Effector CD8-positive, alpha-beta T cell (primary cell): Measurements from ENCODE around the gene ZNF483.
A peak's percentile ranks its signal among the peaks of the same experiment; 100 is the strongest.
"Not testable (repeated sequence)": the region's sequence is repeated elsewhere in the genome, so short reads cannot be mapped to it uniquely, and the experiment has no call there.

Experiments
- DNase-seq: peaks from one replicate; lab custom pipeline; 2025; lab: John Stamatoyannopoulos, UW

ZNF483 gene

DNA sequence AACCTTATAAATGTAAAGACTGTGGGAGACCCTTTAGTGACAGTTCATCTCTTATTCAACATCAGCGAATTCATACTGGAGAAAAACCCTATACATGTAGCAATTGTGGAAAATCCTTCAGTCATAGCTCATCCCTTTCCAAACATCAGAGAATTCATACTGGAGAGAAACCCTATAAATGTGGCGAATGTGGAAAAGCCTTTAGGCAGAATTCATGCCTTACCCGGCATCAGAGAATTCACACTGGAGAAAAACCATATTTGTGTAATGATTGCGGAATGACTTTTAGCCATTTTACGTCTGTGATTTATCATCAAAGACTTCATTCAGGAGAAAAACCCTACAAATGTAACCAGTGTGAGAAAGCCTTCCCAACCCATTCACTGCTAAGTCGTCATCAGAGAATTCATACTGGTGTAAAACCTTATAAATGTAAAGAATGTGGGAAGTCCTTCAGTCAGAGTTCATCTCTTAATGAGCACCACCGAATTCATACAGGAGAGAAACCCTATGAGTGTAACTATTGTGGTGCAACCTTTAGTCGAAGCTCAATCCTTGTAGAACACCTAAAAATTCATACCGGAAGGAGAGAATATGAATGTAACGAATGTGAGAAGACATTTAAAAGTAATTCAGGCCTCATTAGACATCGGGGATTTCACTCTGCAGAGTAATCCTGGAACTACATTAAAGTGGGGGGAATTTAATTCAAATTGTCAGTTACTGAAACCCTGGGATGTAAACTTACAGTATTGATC, 17.7 kb downstream of the ZNF483 start:
- no peak for DNase-seq

DNA sequence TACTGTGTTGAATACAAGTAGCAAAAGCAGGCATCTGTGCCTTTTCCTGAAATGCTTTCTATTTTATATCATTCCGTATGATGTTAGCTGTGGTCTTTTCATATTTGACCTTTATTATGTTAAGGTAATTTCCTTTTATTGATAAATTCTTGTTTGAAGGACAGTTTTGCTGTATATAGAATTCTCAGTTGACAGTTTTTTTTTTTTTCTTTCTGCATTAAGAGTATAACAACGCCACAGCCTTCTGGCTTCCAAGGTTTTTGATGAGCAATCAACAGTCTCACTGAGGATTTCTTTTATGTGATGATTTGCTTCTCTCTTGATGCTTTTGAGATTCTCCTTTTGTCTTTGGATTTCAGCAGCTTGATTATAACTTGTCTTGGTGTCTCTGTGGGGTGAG, 23.6 kb downstream of the ZNF483 start:
- no peak for DNase-seq

DNA sequence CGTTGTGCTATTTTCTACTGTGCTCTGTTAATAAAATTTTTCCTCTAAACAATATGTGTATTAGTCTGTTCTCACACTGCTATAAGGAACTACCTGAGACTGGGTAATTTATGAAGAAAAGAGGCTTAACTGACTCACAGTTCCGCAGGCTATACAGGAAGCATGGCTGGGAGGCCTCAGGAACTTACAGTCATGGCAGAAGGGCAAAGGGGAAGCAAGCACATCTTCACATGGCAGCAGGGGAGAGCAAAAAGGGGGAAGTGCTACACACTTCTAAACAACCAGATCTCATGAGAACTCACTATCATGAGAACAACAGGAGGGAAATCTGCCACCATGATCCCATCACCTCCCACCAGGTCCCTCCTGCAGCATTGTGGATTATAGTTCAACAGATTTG, 30.4 kb downstream of the ZNF483 start:
- not testable (repeated sequence) for DNase-seq

DNA sequence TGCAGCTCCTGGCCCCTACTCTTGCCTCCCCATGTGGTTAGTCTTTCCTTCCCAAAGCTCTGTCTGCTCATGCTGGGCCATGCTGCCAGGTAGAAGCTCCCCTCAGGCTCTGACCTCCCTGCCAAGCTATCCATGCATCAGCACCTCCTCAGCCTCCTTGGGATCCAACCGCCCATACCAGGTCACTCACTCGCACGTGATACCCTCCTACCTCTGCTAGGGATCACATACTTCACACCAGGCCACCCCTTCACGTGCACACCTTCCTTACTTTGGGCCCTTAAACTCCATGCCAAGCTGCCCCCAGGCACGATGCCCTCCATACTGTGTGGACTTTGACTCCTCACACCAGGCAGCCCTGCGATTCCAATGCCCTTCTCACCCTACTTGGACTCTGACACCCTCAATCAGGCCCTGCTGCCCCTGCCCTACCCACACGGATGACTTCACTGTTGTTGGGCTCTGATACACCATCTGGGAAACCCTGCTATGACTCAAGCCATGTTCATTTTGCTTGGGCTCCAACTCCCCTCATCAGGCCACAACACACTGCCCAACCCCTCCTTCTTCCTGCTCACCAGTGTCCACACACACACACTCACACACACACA, 34.1 kb downstream of the ZNF483 start:
- no peak for DNase-seq

DNA sequence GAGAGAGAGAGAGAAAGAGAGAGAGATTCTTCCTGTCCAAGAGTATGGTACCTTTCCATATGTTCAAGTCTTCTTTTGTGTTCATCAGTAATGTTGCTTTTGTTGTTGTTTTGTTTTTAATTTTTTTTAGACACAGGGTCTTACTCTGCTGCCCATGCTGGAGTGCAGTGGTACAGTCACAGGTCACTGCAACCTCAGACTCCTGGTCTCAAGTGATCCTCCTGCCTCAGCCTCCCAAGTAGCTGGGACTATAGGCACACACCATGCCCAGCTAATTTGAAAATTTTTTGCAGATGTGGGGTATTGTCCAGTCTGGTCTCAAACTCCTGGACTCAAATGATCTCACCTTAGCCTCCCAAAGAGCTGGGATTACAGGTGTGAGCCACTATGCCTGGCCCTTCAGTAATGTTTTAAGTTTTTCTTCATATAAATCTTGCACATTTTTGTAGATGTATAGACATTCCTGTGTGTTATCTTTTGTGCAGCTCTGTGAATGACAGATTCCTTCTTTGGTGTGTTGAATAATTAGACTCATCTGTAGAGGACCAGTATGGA, 36.3 kb downstream of the ZNF483 start:
- no peak for DNase-seq

DNA sequence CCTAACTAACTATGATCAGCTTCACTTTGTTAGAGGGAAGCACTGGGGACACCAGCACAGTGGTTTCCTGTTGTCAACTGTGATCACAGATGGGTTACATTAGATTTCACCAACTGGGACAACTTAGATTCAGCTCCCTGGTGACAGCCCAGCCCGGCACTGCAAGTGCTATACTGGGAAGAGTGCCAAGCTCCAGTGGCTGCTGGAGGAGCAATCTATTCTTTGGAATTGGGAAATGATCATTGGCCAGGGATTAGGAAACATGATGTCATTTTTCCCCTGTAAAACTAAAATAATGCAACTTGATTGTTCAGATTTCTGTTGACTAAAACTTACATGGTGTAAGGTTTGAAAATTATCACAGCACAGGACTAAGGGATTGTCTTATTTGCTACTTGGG, 41.3 kb downstream of the ZNF483 start:
- no peak for DNase-seq

DNA sequence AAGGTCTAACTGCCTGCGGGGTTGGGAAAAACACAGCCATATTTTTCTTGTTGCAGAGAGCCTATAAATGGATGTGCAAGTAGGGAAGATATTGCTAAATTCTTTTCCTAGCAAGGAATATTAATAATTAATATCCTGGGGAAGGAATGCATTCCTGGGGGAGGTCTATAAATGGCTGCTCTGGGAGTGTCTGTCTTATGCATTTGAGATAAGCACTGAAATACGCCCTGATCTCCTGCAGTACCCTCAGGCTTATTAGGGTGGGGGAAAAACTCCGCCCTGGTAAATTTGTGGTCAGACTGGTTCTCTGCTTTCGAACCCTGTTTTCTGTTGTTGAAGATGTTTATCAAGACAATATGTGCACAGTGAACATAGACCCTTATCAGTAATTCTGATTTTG, 43.1 kb downstream of the ZNF483 start:
- not testable (repeated sequence) for DNase-seq

DNA sequence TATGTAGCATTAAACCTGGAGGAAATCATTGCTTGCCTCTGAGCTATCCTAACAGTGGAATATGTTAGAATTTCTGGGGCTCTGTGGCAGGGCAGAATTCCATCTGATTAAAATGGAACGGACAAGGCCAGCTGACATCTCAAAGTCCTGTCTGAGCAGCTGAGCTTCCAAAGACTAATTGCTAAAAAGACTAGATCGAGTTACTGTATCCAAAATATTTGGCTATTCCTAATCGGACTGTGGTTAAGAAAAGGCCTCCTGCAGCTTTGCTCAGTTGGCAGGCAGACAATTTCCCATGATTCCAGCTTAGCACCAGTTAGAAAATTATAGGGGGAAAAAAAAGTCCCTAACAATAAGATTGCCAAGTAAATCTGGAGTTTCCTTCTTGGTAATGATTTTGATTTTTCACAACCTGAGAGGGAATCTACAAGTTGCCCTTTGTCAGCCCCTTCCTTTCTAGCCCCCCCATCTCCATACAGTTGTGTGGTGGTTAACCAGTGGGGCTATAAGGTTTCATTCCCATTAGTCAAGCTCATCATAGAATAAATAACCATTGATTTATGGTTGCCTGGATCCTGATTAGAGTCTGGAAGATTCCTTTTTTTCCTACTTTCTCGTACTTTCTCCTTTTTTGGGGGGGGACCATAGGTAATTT, 48.1 kb downstream of the ZNF483 start:
- no peak for DNase-seq

DNA sequence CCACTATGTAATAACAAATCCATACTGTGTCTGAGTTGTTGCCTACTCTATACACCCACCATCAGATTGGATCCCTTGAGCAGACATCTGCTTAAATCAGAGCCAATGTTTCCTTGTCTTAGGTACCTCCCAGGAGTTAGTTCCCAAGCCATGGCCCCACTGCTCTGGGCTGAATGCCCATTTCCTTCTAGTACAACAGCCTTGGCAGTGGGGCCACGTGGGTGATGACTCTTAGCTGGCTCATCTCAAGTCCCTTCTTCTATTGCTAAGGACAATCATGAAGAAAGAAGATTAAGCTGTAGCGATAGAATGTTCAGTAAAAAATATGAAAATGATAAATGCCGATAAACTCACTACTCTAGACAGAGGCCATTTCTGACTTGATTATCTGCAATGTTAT, 57.9 kb downstream of the ZNF483 start:
- no peak for DNase-seq

DNA sequence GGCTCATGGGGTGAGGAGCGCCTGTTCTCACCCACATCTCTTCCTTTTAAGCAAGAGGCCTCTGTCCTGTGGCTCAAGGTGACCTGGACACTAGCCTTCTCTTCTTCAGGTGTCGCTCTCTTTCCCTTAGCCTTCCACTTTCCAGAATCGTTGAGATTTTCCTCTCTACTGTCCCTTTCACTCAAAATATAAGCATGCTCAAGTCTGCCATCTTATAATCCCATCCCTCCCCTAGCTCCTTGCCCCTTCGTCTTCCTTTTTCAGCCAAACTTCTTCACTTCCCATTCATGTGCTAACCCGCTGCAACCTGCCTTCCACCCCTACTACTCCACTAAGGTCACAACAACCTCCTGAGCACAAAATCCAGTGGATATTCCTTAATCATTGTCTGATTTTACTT, 61.4 kb downstream of the ZNF483 start:
- no peak for DNase-seq

DNA sequence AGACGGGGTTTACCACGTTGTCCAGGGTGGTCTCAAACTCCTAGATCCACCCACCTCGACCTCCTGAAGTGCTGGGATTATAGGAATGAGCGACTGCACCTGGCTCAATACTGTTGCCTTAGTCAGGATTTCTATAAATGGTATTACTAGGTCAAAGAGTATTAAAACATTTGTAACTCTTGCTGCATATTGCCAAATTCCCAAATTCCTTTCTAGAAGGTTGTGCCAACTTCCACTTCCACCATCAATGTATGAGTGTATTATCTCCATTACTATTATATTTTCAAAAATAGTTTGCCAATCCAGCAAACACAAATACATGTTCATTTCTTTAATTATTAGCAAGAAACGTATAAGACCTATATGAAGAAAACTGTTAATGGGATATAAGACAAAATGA, 63.9 kb downstream of the ZNF483 start:
- no peak for DNase-seq

DNA sequence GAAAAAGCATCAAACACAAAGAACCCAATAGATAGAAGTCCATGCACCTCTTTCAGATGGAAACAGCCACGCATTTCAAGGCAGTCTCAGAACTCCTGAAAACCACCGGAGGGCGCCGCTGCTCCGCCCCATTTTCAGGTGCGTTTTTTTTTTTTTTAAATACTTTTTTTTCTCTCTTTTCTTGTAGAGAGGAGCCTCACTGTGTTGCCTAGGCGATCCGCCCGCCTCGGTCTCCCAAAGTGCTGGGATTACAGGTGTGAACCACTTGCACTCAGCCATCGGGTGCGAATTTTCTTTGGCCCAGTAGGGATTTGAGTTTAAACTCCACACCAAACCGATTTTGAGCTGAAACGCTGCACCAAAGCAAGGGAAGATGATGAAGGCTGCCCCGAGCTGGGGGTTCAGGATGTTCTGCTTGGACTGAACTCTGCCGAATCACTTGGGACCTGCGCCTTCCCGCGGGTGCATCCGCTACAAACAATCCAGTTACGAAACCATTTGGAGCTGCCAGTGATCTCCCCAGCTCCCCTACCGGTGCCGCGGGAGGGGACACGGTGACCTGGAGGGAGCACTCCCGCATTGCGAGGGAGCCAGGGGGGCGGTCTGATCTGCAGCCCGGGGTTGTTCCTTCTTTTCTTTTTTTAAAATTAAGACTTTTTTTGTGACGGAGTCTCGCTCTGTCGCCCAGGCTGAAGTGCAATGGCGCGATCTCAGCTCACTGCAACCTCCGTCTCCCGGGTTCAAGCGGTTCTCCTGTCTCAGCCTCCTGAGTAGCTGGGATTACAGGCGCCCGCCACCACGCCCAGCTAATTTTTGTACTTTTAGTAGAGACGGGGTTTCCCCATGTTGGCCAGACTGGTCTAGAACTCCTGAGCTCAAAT, 73.1 kb downstream of the ZNF483 start:
- peak; percentile 42 for DNase-seq

DNA sequence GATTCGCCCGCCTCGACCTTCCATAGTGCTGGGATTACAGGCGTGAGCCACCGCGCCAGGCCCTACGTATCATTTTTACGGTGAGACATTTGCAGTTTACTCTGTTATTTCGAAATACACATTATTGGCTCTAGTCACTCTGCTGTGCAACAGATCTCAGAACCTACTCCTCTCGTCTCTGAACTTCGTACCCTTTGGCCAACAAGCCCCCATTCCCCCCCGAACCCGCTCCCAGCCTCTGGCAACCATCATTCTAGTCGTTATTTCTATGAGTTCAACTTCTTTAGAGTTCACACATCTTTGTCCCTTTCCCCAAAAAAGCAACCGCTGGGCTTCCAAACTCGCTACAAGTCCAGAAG, 73.7 kb downstream of the ZNF483 start:
- no peak for DNase-seq

DNA sequence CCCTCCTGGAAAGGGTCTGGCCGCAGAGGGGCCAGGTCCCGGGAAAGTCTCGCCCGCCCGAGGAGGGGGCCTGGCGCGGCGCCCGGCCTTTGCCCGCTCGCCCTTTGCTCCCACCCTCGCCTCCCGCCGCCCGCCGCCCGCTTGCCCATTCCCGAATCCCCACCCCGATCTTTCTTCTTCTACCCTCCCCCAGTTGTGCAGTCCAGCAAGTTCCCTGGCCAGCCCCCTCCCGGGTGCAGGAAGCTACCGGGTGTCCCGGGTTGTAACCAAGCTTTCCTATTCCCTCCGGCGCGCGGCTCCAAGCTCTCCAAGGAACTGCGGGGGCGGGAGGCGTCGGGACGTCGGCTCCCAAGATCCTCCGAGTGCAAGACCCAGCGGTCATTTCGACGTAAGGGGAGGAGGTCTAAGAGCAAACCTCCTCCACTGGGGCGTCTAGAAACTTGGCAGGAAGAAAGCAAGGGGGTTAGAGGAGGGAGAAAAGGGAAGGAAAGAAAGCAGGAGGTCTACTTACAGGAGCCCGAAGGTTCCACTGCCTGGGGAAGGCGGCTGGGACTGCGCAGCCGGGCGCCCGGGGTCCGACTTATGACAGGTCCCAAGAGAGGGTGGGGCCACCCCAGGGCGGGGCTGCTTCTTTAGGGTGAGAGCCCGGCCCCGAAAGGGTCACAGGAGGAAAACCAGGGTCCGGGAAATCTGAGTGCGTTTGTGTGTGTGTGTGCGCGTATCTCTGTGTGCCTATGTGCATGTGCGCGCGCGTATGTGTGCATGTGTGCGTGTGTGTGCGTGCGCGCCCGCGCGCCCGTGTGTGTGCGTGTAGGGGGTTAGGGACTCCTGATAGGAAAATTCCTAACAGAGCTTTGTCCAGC, 74.3 kb downstream of the ZNF483 start, which contains the start of gene PTGR1:
Gene PTGR1 (minus strand): TSS at position 556 of the 863 bp plus-strand sequence. CDS start 2,225 bp downstream, outside the sequence.
- DNase-seq: no peak

DNA sequence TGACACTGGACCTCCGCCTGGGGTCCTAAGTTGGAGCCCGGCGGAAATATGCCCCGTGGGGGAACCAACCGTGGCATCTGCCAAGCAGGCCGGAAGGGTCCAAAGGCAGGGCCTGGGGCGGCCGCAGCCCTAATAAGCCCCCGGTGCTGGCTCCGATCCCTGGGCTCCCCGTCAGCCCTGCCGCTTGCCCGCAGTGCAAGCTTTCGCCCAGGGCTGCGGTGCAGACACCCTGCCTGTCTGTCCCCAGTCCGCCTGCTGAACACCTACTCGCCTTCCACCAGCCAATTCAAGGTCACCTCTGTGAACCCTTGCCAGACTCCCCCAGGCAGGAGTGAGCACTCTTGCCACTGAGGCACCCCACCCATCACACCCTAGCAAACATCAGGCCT, 75.0 kb downstream of the ZNF483 start:
- no peak for DNase-seq

DNA sequence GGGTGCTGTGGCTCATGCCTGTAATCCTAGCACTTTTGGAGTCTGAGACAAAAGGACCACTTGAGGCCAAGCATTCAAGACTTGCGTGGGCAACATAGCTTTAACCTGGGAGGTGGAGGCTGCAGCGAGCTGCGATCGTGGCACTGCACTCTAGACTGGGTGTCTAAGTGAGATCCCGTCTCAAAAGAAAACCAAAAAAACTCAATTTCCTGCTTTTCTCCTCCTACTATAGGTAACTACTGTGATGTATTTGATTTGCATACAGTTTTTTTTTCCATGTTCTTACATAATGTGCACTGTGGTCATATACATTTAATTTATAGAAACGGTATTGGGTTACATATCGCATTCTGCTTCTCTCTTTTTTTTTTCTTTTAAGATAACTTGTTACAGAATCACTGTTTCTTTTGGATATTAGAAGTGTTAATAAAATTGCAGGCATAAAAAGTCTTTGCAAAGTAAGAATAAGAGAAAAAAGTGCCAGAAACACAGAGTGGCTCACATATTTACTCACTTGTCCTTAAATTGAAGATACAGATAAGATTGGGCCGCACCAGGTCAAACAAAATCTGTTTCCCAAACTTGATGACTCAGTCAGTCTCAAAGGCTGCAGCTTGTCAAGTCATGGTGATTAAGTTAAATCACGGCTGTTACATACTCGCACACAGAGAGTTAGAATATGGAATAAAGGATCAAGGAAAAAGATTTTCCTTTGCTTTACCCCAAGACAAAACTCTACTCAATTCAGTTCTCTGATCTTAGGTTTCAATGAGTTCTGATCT, 76.4 kb downstream of the ZNF483 start:
- DNase-seq: no peak

DNA sequence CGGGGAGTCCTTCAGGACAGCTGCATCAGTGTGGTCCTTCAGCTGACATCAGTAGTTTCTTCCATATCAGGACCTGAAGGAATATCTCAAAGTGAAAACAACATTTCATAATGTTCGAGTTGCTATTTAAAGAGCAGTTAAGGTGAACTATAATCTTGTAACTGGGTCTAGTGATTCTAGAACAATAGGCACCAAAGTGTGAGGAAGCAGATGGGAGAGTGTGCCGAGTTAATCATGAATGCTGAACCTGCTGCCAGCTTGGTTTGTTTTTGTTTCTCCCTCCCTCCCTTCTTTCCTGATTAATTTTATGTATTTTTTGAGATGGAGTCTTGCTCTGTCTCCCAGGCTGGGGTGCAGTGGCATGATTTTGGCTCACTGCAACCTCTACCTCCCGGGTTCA, 78.1 kb downstream of the ZNF483 start:
- no peak for DNase-seq

DNA sequence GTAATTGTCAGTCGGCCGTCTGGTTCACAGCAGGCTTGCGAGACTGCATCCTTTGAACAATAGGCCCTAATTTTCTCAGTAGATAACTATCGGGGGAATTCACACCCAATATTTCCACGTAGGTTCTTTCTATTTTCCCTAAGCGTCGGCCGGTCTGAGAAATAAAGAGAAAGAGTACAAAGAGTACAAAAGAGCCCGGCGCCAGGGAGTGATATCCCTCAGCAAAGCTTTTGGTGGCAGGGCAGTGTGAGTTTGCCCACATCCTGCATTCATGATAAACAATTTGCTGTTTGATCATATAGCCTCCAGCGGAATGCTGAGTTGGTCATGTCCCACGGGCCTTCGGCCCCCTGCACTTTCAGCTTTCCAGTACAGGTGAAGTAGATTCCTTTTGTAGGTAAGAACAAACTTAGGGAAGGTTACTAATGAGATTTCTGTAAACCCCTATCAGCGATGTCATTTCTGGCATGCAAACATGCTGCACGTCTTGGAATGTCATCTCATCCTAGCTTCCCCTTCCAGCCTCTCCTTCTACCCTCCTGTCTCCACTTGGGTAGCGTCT, 79.2 kb downstream of the ZNF483 start:
- no peak for DNase-seq

DNA sequence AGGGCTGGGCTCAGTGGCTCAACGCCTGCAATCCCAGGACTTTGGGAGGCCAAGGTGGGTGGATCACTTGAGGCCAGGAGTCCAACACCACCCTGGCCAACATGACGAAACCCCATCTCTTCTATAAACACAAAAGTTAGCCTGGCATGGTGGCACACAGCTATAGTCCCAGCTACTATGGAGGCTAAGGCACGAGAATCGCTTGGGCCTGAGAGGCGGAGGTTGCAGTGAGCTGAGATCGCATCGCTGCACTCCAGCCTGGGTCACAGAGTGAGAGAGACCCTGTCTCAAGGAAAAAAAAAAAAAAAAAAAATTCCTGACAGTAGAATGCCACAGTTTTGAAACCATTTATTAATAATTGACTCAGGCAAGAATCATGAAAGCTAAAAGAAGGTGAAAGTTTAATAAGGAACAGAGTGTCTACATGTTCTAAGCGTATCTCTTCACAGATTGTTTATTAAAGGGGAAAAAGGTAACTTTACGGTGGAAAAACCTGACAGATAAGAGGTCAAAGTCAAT, 80.1 kb downstream of the ZNF483 start:
- no peak for DNase-seq

DNA sequence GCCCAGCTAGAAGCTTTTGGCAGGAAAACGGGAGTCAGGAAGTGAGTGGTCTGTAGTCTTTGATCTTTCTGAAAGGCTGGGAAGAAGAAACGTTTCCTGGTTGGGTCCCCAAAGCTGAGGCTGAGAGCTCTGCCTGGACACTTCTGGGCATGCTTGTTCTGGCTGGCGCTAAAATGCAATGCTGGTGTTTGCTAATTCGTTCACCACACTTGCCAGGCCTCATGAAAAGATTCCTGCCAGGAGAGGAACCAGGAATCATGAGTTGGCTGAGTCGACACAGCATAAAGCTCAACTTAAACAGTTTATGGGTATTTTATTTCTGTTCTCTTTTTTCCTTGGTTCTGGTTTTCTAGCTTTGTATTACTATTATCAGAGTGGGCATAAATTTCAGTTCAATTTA, 85.2 kb downstream of the ZNF483 start:
- no peak for DNase-seq
